ENCODE data around the gene F2RL3.

F2RL3 gene

DNA sequence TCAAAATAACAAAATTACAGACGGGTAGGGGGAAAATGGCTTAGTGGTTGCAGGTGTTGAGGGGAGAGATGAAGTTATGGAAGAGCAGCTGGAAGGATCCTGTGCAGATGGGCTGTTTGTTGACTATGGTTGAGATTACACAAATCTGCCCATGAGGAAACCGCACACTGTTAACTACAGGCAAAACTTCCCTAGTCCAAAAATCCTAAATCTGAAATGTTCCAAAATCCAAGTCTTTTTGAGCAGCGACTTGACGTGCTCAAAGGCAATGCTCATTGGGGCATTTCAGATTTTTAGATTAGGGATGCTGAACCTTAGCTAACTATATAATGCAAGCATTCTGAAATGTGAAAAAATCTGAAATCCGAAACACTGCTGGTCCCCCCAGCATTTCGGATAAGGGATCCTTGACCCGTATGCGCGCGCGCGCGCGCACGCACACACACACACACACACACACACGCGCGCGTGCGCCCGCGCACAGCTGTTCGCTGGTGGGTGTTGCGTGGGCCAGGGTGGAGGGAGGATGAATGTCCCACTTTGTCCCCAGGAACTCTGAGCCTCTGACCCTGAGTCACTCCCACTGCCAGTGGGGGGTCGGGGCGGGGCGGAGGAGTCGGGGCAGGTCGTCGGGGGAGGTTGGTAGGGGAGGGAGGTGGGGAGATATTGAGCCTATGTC, 6.8 kb downstream of the F2RL3 start:
- Histone ChIP-seq H3K4me2 (ENCODE audit: low read length) (no peak overlapping the region), H3K9me3 (ENCODE audit: low read length) (no peaks in the 10 kb centered on the region), H3K9me2 (ENCODE audit: low read depth, low read length) (no peaks in the 10 kb centered on the region), H2AFZ (ENCODE audit: low read length) (no peak overlapping the region), H3F3A (ENCODE audit: insufficient read depth, low read length) (no peaks in the 10 kb centered on the region; the same call in 1 of the 2 replicates), H3K79me2 (ENCODE audit: insufficient read depth, low read length) (no peaks in the 10 kb centered on the region), H3K4me1 (ENCODE audit: insufficient read depth, low read length, severe bottlenecking) (peaks cover 16% of the 10 kb centered on the region), H4K20me1 (ENCODE audit: insufficient read depth, low read length) (no peaks in the 10 kb centered on the region), H3K36me3 (ENCODE audit: insufficient read depth, low read length) (no peaks in the 10 kb centered on the region), H3K9ac (ENCODE audit: low read length) (no peak overlapping the region), H3K4me3 (ENCODE audit: low read depth, low read length, poor library complexity, severe bottlenecking) (no peak overlapping the region), H3K27ac (ENCODE audit: low read depth, low read length, poor library complexity, severe bottlenecking) (no peak overlapping the region), H3K27me3 (ENCODE audit: insufficient read depth, low read length) (no peaks in the 10 kb centered on the region; the same call in 1 of the 2 replicates)
- TF ChIP-seq EZH2 (IDR thresholded peaks at IDR 0.05; ENCODE audit: borderline replicate concordance, low read length), result no peak
- TF ChIP-seq, protein P1, sequence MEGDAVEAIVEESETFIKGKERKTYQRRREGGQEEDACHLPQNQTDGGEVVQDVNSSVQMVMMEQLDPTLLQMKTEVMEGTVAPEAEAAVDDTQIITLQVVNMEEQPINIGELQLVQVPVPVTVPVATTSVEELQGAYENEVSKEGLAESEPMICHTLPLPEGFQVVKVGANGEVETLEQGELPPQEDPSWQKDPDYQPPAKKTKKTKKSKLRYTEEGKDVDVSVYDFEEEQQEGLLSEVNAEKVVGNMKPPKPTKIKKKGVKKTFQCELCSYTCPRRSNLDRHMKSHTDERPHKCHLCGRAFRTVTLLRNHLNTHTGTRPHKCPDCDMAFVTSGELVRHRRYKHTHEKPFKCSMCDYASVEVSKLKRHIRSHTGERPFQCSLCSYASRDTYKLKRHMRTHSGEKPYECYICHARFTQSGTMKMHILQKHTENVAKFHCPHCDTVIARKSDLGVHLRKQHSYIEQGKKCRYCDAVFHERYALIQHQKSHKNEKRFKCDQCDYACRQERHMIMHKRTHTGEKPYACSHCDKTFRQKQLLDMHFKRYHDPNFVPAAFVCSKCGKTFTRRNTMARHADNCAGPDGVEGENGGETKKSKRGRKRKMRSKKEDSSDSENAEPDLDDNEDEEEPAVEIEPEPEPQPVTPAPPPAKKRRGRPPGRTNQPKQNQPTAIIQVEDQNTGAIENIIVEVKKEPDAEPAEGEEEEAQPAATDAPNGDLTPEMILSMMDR (IDR thresholded peaks at IDR 0.05; ENCODE audit: low read length), result no peak

DNA sequence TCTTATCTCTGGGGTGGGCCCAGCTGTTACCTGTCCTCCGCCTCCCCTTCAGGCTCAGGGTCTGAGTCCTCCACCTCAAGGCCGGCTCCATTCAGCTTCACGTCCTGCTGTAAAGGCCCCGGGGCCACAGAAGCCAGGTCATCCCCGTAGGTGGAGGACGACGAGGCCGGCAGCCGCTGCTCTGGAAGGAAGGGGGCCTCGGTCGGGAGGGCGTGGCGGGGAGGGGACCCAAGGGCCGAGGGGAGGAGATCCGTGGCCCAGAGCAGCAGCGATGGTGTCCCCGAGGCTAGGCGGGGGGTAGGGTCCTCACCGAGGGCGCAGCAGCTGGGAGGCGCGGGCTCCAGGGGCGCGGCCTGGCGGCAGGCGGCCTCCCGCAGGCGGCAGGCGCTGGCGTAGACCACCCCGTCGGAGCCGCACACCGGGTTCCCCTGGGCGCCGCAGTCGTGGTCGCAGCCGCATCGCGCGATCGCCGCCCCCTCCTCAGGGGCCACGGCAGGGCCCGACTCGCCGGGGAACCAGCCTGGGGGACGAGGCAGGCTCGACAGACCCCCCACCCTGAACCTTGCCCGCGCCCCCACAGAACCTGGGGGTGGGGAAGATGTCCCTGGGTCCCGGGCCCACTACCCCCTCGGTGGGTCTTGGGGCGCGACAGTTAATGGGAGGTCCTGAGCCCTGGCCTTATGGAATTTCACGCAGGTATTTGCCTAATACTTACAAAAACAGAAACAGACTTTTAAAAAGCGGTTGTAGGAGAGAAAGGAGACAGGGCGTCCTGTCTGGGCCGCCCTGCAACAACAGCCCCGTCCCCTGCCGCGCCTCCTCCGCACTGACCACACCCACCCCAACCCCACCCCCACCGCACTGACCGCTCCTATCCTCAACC, 7.6 kb downstream of the F2RL3 start:
- Histone ChIP-seq H4K20me1 (ENCODE audit: insufficient read depth, low read length) (no peaks in the 10 kb centered on the region), H3K36me3 (ENCODE audit: insufficient read depth, low read length) (no peaks in the 10 kb centered on the region), H3F3A (ENCODE audit: insufficient read depth, low read length) (no peaks in the 10 kb centered on the region; the same call in 1 of the 2 replicates), H3K9me2 (ENCODE audit: low read depth, low read length) (no peaks in the 10 kb centered on the region), H3K4me1 (ENCODE audit: insufficient read depth, low read length, severe bottlenecking) (peaks cover 16% of the 10 kb centered on the region), H3K9me3 (ENCODE audit: low read length) (no peaks in the 10 kb centered on the region), H3K27ac (ENCODE audit: low read depth, low read length, poor library complexity, severe bottlenecking) (no peak overlapping the region), H3K27me3 (ENCODE audit: insufficient read depth, low read length) (no peaks in the 10 kb centered on the region; the same call in 1 of the 2 replicates), H3K4me3 (ENCODE audit: low read depth, low read length, poor library complexity, severe bottlenecking) (peak overlapping the region; percentile 47), H2AFZ (ENCODE audit: low read length) (no peak overlapping the region), H3K4me2 (ENCODE audit: low read length) (peak overlapping the region; percentile 55), H3K79me2 (ENCODE audit: insufficient read depth, low read length) (no peaks in the 10 kb centered on the region), H3K9ac (ENCODE audit: low read length) (no peak overlapping the region)
- no peak for TF ChIP-seq EZH2 (IDR thresholded peaks at IDR 0.05; ENCODE audit: borderline replicate concordance, low read length)
- TF ChIP-seq, protein P1 (IDR thresholded peaks at IDR 0.05; ENCODE audit: low read length), result no peak

DNA sequence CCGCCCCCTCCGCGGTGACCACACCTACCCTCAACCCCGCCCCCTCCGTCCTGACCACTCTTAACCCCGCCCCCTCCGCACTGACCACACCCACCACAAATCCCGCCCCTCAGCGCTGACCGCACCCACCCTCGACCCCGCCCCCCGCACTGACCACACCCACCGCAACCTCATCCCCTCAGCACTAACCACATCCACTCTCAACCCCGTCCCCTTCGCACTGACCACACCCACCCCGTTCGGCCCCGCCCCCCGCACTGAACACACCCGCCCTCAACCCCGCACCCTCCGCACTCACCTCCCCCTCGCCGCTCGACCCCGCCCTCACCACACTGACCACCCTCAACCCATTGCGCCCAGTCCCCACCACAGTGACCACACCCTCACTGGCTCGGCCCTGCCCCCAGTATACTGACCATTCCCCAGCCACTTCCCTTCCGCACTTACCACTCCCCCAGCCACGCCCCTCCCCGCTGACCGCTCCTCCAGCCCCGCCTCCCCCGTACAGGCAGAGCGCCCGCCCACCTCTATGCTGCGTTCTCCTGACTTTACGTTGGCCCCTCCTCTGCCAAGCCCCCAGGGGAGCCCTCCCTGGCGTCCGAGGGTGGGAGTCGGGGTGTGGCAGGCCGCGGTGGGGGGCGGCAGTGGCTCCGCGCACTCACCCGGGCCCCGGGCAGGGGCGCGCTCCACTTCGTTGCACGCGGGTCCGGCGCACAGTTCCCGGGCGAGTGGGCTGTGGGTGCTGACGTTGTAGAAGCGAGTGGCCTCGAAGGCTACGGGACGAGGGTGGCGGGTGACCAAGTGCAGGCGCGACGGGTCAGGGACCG, 8.4 kb downstream of the F2RL3 start:
- Histone ChIP-seq H3K4me1 (ENCODE audit: insufficient read depth, low read length, severe bottlenecking) (peaks cover 16% of the 10 kb centered on the region), H3K79me2 (ENCODE audit: insufficient read depth, low read length) (no peaks in the 10 kb centered on the region), H3K36me3 (ENCODE audit: insufficient read depth, low read length) (no peaks in the 10 kb centered on the region), H3F3A (ENCODE audit: insufficient read depth, low read length) (no peaks in the 10 kb centered on the region; the same call in 1 of the 2 replicates), H3K27me3 (ENCODE audit: insufficient read depth, low read length) (no peaks in the 10 kb centered on the region; the same call in 1 of the 2 replicates), H3K9ac (ENCODE audit: low read length) (peak overlapping the region; percentile 49; the same call in 1 of the 2 replicates), H2AFZ (ENCODE audit: low read length) (no peak overlapping the region), H3K9me2 (ENCODE audit: low read depth, low read length) (no peaks in the 10 kb centered on the region), H4K20me1 (ENCODE audit: insufficient read depth, low read length) (no peaks in the 10 kb centered on the region), H3K4me3 (ENCODE audit: low read depth, low read length, poor library complexity, severe bottlenecking) (peak overlapping the region; percentile 61), H3K4me2 (ENCODE audit: low read length) (peak overlapping the region; percentile 73), H3K27ac (ENCODE audit: low read depth, low read length, poor library complexity, severe bottlenecking) (no peak overlapping the region), H3K9me3 (ENCODE audit: low read length) (no peaks in the 10 kb centered on the region)
- TF ChIP-seq EZH2 (IDR thresholded peaks at IDR 0.05; ENCODE audit: borderline replicate concordance, low read length), result no peak
- TF ChIP-seq, protein P1 (IDR thresholded peaks at IDR 0.05; ENCODE audit: low read length), result no peak

All from OCI-LY1 (cell line).